A549 (cell line): Measurements from ENCODE around the gene CEL. TPM values are rescaled to one million over a fixed set of nuclear protein-coding genes. Genes with fewer than 3 reads are reported as not detected.
"Not testable (repeated sequence)": the region's sequence is repeated elsewhere in the genome, so short reads cannot be mapped to it uniquely, and the experiment has no call there.

Experiments
- ATAC-seq, 2 experiments: fragments of 200-7000 bp in 1 of 2; fragments of >200 bp in 1 of 2; cut with Nextera tagmentation in 1 of 2; cut with Tn5 transposase in 1 of 2; 3 replicates each; pipeline versions ENCODE4 v1.8.0 to v1.9.1; 2018 to 2020; ENCODE audit warnings: mild to moderate bottlenecking in 1 of 2, moderate library complexity in 1 of 2
- CTCF ChIA-PET: fragments of 300-600 bp; sonication (Branson Sonifier 250); formaldehyde crosslinking; extraction: SDS; loops from one replicate; lab custom pipeline; 2021; ENCODE audit warnings: antibody characterized with exemption, inconsistent platforms; lab: Yijun Ruan, JAX
- POLR2A ChIA-PET: fragments of 350-600 bp; formaldehyde crosslinking; extraction: SDS; loops from one replicate; lab custom pipeline; 2021; ENCODE audit warnings: antibody characterized with exemption, inconsistent platforms; lab: Yijun Ruan, JAX
- DNase-seq, 2 experiments: peaks; one replicate each; pipeline versions ENCODE4 v3.0.0 to v3.0.0-alpha.2; 2011 to 2016; ENCODE audit warnings: low read depth in 1 of 2, low spot score in 1 of 2
- FAIRE-seq: peaks from 2 replicates; lab custom pipeline; 2011; peaks lifted over from hg19 to GRCh38; lab: Jason Lieb, UNC
- H3K27ac ChIP-seq, 2 experiments: fragments of >200 bp; sonication (Bioruptor Twin); formaldehyde crosslinking; 3 replicates each; pipeline ENCODE4 v1.5.1; 2016 to 2017
- H3K4me1 ChIP-seq: fragments of >200 bp; sonication (Bioruptor Twin); formaldehyde crosslinking; 3 replicates; pipeline ENCODE4 v1.6.1; 2016
- H3K4me2 ChIP-seq: fragments of >200 bp; sonication (Bioruptor Twin); formaldehyde crosslinking; 3 replicates; pipeline ENCODE4 v1.6.1; 2016
- H3K4me3 ChIP-seq: fragments of >200 bp; sonication (Bioruptor Twin); formaldehyde crosslinking; 3 replicates; pipeline ENCODE4 v1.5.1; 2016
- H3K9me3 ChIP-seq: fragments of >200 bp; sonication (Bioruptor Twin); formaldehyde crosslinking; 3 replicates; pipeline ENCODE4 v1.6.1; 2016
- ATOH8 ChIP-seq: fragments of 250-450 bp; sonication (Bioruptor Pico); IDR thresholded peaks from 2 replicates; pipeline ENCODE4 v1.5.0; 2020; ENCODE audit warnings: low read depth, mild to moderate bottlenecking, moderate library complexity
- CHD4 ChIP-seq: fragments of 200-600 bp; sonication (generic); IDR thresholded peaks from 2 replicates; pipeline ENCODE4 v1.6.1; 2016; ENCODE audit warnings: antibody characterized with exemption, mild to moderate bottlenecking, borderline replicate concordance
- EHMT2 ChIP-seq: fragments of 200-600 bp; sonication (generic); IDR thresholded peaks from 2 replicates; pipeline ENCODE4 v1.6.1; 2016; ENCODE audit warnings: antibody characterized with exemption, low read depth, mild to moderate bottlenecking, moderate library complexity
- ELK1 ChIP-seq: fragments of 150-350 bp; IDR thresholded peaks from 2 replicates; pipeline ENCODE4 v1.6.1; 2014; ENCODE audit warnings: low read depth, mild to moderate bottlenecking, low read length
- GATA3 ChIP-seq: IDR thresholded peaks from 2 replicates; pipeline ENCODE4 v1.6.1; 2012; ENCODE audit warnings: borderline replicate concordance
- HDAC2 ChIP-seq: fragments of 200-600 bp; sonication (generic); IDR thresholded peaks from 2 replicates; pipeline ENCODE4 v1.6.1; 2016
- HES2 ChIP-seq: fragments of >200 bp; sonication (Bioruptor Twin); formaldehyde crosslinking; IDR thresholded peaks from 2 replicates; pipeline ENCODE4 v1.6.1; 2016
- HMGXB4 ChIP-seq: fragments of 250-450 bp; sonication (Bioruptor Pico); IDR thresholded peaks from 2 replicates; pipeline ENCODE4 v1.5.0; 2021; ENCODE audit warnings: mild to moderate bottlenecking, moderate library complexity, borderline replicate concordance
- HOXA7 ChIP-seq: fragments of 250-450 bp; sonication (Bioruptor Pico); IDR thresholded peaks from 2 replicates; pipeline ENCODE4 v1.5.0; 2020; ENCODE audit warnings: mild to moderate bottlenecking, moderate library complexity
- HOXB13 ChIP-seq: fragments of 250-450 bp; sonication (Bioruptor Pico); IDR thresholded peaks from 2 replicates; pipeline ENCODE4 v1.5.0; 2020; ENCODE audit warnings: low read depth, mild to moderate bottlenecking, moderate library complexity
- HOXB5 ChIP-seq: fragments of 250-450 bp; sonication (Bioruptor Pico); IDR thresholded peaks from 2 replicates; pipeline ENCODE4 v1.5.0; 2020; ENCODE audit warnings: mild to moderate bottlenecking, moderate library complexity
- MAX ChIP-seq: IDR thresholded peaks from 2 replicates; pipeline ENCODE4 v1.6.1; 2012
- PHF8 ChIP-seq: fragments of 200-600 bp; sonication (generic); IDR thresholded peaks from 2 replicates; pipeline ENCODE4 v1.6.1; 2016; ENCODE audit warnings: low read depth, mild to moderate bottlenecking, antibody characterized with exemption, moderate library complexity, borderline replicate concordance
- POLR2AphosphoS2 ChIP-seq: conservative IDR thresholded peaks from 2 replicates; pipeline ENCODE4 v1.6.1; 2012; ENCODE audit warnings: low read length, improper control_type of control experiment, inconsistent platforms
- RARB ChIP-seq: fragments of 250-450 bp; sonication (Bioruptor Pico); IDR thresholded peaks from 2 replicates; pipeline ENCODE4 v1.8.0; 2021; ENCODE audit warnings: mild to moderate bottlenecking, moderate library complexity
- REST ChIP-seq: fragments of 200-600 bp; sonication (generic); IDR thresholded peaks from 2 replicates; pipeline ENCODE4 v1.6.1; 2016; ENCODE audit warnings: antibody characterized with exemption, mild to moderate bottlenecking, moderate library complexity
- RNF2 ChIP-seq: fragments of 200-600 bp; sonication (generic); IDR thresholded peaks from 2 replicates; pipeline ENCODE4 v1.6.1; 2016; ENCODE audit warnings: low read depth, mild to moderate bottlenecking, antibody characterized with exemption, moderate library complexity, borderline replicate concordance
- TFCP2L1 ChIP-seq: fragments of 250-450 bp; sonication (Bioruptor Pico); IDR thresholded peaks from 2 replicates; pipeline ENCODE4 v1.5.0; 2021; ENCODE audit warnings: mild to moderate bottlenecking
- USF2 ChIP-seq: fragments of 450-650 bp; IDR thresholded peaks from 2 replicates; pipeline ENCODE4 v1.6.1; 2014; ENCODE audit warnings: antibody characterized with exemption
- ZC3H11A ChIP-seq: fragments of 450-650 bp; IDR thresholded peaks from 2 replicates; pipeline ENCODE4 v1.6.1; 2014; ENCODE audit warnings: antibody characterized with exemption, mild to moderate bottlenecking
- WGBS: methylation state at CpG from one replicate; pipeline ENCODE4 v1.1.6; 2017; ENCODE audit errors: missing lambda C conversion rate; 5-methylcytosine and 5-hydroxymethylcytosine counted together
- polyA plus RNA-seq, 4 experiments: library from polyadenylated mRNA; depleted of rRNA in 3 of 4; stranded (reverse); fragments of >200 nt; fragmentation: RNase III in 1 of 4; extraction: RNeasy Plus Mini Kit Qiagen cat#74134 plus additional on column Dnase treatment in 1 of 4; gene quantifications; 2 replicates in 3 of 4; 3 replicates in 1 of 4; pipeline ENCODE4 v1.2.3, GENCODE V29; 2011 to 2017

Gene CEL
- polyA plus RNA-seq, 2 of the 4 experiments (the other 2 are of a cell fraction), result 0.23 to 0.68 TPM

- no peak overlapping the region for H3K27ac ChIP-seq
- no peak for ATAC-seq
- no peak overlapping the region for H3K4me2 ChIP-seq
- WGBS, result 95% methylated on average over 7 of the region's 33 CpGs
- no peaks in the 10 kb centered on the region for H3K9me3 ChIP-seq
- POLR2A ChIA-PET, result no interaction called here
- no peak for FAIRE-seq
- TF ChIP-seq ZC3H11A (no peak), CHD4 (no peak), EHMT2 (no peak), TFCP2L1 (CRISPR knock-in tag) (no peak), HOXB5 (CRISPR knock-in tag) (no peak), RNF2 (no peak), MAX (no peak), ELK1 (no peak), POLR2AphosphoS2 (no peak), GATA3 (no peak), ATOH8 (CRISPR knock-in tag) (no peak), RARB (CRISPR knock-in tag) (no peak), PHF8 (no peak), HMGXB4 (CRISPR knock-in tag) (no peak), HOXA7 (no peak), HDAC2 (no peak), REST (no peak), HOXB13 (no peak), HES2 (no peak), USF2 (no peak)
- TF ChIP-seq, all 56 proteins: peak for 0
- Histone ChIP-seq H3K4me1 (no peaks in the 10 kb centered on the region), H3K4me3 (no peak overlapping the region)
- no peak for DNase-seq
- CTCF ChIA-PET, result interaction anchor here (8.0 kb wide), 1 partner anchor 74 kb away, joined by 45 read pairs; no protein-coding TSS in a partner anchor
These were observed 9.8 kb downstream of the CEL start for GRCh38 chr9:133071484-133072150.

- POLR2A ChIA-PET, ATAC-seq, H3K4me1 ChIP-seq, H3K27ac ChIP-seq, H3K4me3 ChIP-seq, H3K4me2 ChIP-seq, FAIRE-seq, DNase-seq, H3K9me3 ChIP-seq: not testable (repeated sequence)
- CTCF ChIA-PET, result interaction anchor here (8.0 kb wide), 1 partner anchor 73 kb away, joined by 45 read pairs; no protein-coding TSS in a partner anchor
- WGBS, result 89% methylated on average over 5 of the region's 5 CpGs
These were observed 10.4 kb downstream of the CEL start for GRCh38 chr9:133072210-133072609.
